Fibroblast of lung (primary cell): ENCODE data around the gene RAET1E.

ENCODE experiments used
- EZH2 ChIP-seq: IDR thresholded peaks from 2 replicates; pipeline ENCODE4 v1.5.1; 2012; ENCODE audit warnings: low read length, control low read depth, mild to moderate bottlenecking; ENCODE audit errors: missing control alignments
- TF ChIP-seq, protein P1 (sequence below), 2 donors: IDR thresholded peaks in 1 of 2; conservative IDR thresholded peaks in 1 of 2; 1 replicate in 1 of 2; 2 replicates in 1 of 2; pipeline ENCODE4 v1.5.1; 2011 to 2012; ENCODE audit warnings: low read length in 2 of 2, control low read depth in 1 of 2, inconsistent platforms in 1 of 2, low read depth in 1 of 2, mild to moderate bottlenecking in 1 of 2

DNA sequence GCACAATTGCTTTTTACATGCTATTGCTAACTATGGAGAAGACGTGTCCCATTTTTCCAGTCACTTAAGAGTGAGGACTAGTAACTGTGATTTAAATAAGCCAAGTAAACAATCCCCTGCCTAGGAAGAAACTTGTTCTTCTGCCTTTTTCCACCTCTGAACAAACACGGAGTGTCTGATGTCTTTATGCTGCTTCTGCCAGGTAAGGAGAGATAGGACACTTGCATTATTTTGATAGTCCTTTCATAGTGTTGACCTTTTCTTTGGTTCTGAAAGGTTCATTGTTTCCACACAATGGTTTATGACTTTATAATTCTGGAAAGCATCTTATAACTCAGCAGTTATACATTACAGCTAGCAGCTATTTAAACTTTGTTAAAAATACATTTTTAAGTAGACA is 42.2 kb downstream of the RAET1E start:
- TF ChIP-seq, protein P1, sequence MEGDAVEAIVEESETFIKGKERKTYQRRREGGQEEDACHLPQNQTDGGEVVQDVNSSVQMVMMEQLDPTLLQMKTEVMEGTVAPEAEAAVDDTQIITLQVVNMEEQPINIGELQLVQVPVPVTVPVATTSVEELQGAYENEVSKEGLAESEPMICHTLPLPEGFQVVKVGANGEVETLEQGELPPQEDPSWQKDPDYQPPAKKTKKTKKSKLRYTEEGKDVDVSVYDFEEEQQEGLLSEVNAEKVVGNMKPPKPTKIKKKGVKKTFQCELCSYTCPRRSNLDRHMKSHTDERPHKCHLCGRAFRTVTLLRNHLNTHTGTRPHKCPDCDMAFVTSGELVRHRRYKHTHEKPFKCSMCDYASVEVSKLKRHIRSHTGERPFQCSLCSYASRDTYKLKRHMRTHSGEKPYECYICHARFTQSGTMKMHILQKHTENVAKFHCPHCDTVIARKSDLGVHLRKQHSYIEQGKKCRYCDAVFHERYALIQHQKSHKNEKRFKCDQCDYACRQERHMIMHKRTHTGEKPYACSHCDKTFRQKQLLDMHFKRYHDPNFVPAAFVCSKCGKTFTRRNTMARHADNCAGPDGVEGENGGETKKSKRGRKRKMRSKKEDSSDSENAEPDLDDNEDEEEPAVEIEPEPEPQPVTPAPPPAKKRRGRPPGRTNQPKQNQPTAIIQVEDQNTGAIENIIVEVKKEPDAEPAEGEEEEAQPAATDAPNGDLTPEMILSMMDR (conservative IDR thresholded peaks at IDR 0.05 in 1 of 2, IDR thresholded peaks at IDR 0.05 in 1 of 2; ENCODE audit: low read depth in 1 of 2, low read length in 2 of 2): no peak
- no peak for TF ChIP-seq EZH2
